Measurements from ENCODE around the gene SIT1. TPM values are rescaled to one million over a fixed set of nuclear protein-coding genes. Genes with fewer than 3 reads are reported as not detected.

The SIT1 gene, protein sequence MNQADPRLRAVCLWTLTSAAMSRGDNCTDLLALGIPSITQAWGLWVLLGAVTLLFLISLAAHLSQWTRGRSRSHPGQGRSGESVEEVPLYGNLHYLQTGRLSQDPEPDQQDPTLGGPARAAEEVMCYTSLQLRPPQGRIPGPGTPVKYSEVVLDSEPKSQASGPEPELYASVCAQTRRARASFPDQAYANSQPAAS
- total RNA-seq, result 0.33 TPM in 1 of 2 replicates, not detected in the other
- long read RNA-seq, result 0 reads

GRCh38 chr9:35650341-35651158 lies at the start of gene SIT1:
TSS of gene SIT1 (minus strand) at chr9:35650931. CDS start at chr9:35650853, 78 bp downstream.
- H3K4me1 Mint-ChIP-seq, result peaks cover 26% of the 10 kb centered on the region
- no peak within 1 kb of the TSS for H3K27ac Mint-ChIP-seq (ENCODE audit: unreplicated experiment)
- no peaks in the 10 kb centered on the region for H3K9me3 Mint-ChIP-seq
- peak within 1 kb of the TSS; percentile 47 for H3K4me3 Mint-ChIP-seq
- peaks cover 7% of the 10 kb centered on the region for H3K27me3 Mint-ChIP-seq (ENCODE audit: low read depth)
- TF ChIP-seq, protein P1, sequence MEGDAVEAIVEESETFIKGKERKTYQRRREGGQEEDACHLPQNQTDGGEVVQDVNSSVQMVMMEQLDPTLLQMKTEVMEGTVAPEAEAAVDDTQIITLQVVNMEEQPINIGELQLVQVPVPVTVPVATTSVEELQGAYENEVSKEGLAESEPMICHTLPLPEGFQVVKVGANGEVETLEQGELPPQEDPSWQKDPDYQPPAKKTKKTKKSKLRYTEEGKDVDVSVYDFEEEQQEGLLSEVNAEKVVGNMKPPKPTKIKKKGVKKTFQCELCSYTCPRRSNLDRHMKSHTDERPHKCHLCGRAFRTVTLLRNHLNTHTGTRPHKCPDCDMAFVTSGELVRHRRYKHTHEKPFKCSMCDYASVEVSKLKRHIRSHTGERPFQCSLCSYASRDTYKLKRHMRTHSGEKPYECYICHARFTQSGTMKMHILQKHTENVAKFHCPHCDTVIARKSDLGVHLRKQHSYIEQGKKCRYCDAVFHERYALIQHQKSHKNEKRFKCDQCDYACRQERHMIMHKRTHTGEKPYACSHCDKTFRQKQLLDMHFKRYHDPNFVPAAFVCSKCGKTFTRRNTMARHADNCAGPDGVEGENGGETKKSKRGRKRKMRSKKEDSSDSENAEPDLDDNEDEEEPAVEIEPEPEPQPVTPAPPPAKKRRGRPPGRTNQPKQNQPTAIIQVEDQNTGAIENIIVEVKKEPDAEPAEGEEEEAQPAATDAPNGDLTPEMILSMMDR (conservative IDR thresholded peaks at IDR 0.05), result no peak
- no peak for DNase-seq (ENCODE audit: low read depth, low spot score)
- no peaks in the 10 kb centered on the region for H3K36me3 Mint-ChIP-seq (ENCODE audit: low read depth)

DNA sequence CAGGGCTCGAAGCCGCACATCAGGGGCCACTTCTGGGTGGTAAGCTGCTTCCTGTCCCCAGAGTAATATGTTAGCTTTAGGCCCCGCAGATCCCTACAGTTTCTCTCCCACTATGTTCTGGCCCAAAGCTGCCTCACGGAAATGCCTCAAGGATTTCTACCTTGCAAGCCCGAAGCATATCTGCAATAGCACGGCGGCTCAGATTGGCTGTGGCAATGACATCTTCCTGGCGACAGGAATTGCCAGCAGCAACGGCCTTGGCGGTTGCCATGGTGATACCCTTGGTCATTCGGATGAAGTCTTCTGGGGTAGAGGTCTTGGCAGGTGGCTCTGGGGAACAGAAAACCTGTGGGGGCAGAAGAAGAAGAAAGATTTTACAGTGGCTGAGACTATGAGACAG lies 49.3 kb upstream of the SIT1 start:
- Mint-ChIP-seq H3K27ac (ENCODE audit: unreplicated experiment) (no peak overlapping the region), H3K27me3 (ENCODE audit: low read depth) (no peaks in the 10 kb centered on the region), H3K4me1 (no peaks in the 10 kb centered on the region), H3K36me3 (ENCODE audit: low read depth) (peaks cover 16% of the 10 kb centered on the region), H3K4me3 (no peak overlapping the region), H3K9me3 (no peaks in the 10 kb centered on the region)
- TF ChIP-seq, protein P1 (conservative IDR thresholded peaks at IDR 0.05), result no peak
- no peak for DNase-seq (ENCODE audit: low read depth, low spot score)

DNA sequence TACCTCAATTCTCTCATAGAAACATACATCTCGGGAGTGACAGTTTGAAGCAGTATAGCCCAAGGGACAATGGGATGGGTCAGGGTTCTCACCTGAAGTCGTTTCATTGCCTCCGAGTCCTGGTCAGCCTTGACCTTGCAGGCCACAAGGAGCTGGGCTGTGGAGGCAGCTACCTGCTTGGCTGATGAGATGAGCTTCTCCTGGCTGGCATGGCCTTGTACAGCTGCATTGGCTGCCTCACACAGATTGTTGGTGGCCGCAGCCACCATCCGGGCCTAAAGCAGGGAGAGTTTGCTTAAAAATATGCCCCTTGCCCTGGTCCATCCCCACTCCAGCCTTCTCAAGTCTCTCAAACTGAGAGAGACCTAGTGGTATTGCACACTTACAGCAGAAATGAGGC lies 47.5 kb upstream of the SIT1 start:
- Mint-ChIP-seq H3K27me3 (ENCODE audit: low read depth) (no peaks in the 10 kb centered on the region), H3K4me3 (no peak overlapping the region), H3K27ac (ENCODE audit: unreplicated experiment) (no peak overlapping the region), H3K4me1 (no peaks in the 10 kb centered on the region), H3K9me3 (no peaks in the 10 kb centered on the region), H3K36me3 (ENCODE audit: low read depth) (peaks cover 9% of the 10 kb centered on the region)
- TF ChIP-seq, protein P1 (conservative IDR thresholded peaks at IDR 0.05), result no peak
- DNase-seq (ENCODE audit: low read depth, low spot score), result no peak

DNA sequence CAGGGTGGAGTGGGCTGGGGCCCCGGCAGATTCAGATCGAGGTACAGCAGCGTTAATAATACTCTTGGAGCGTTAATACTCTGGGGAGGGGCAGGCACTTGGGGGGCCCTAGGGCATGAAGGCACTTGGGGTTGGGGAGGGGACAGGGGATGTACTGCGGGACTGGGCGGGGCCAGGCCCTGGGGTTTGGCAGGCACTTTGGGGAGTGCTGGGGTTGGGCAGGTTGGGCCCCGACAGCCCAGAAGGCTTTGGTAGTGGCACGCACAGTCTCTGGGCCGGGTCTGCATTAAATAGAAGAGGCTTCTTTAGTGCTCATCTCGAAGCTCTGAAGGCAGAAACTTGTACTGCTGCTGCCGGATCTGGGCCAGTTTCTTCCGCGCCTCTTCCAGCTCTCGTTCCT lies 46.8 kb upstream of the SIT1 start:
- Mint-ChIP-seq H3K27ac (ENCODE audit: unreplicated experiment) (no peak overlapping the region), H3K9me3 (no peaks in the 10 kb centered on the region), H3K4me1 (no peaks in the 10 kb centered on the region), H3K27me3 (ENCODE audit: low read depth) (no peaks in the 10 kb centered on the region), H3K36me3 (ENCODE audit: low read depth) (peaks cover 3% of the 10 kb centered on the region), H3K4me3 (no peak overlapping the region)
- no peak for DNase-seq (ENCODE audit: low read depth, low spot score)
- TF ChIP-seq, protein P1 (conservative IDR thresholded peaks at IDR 0.05), result no peak

GRCh38 chr9:35696520-35697215 lies 45.9 kb upstream of the SIT1 start:
- Mint-ChIP-seq H3K4me1 (peaks cover 5% of the 10 kb centered on the region), H3K27ac (ENCODE audit: unreplicated experiment) (no peak overlapping the region)
- peak; percentile 49 for DNase-seq (ENCODE audit: low read depth, low spot score)

More at GRCh38 chr9:35696520-35697215, 45.9 kb upstream of the SIT1 start:
- Mint-ChIP-seq H3K36me3 (ENCODE audit: low read depth) (peaks cover 3% of the 10 kb centered on the region), H3K27me3 (ENCODE audit: low read depth) (no peaks in the 10 kb centered on the region), H3K9me3 (no peaks in the 10 kb centered on the region), H3K4me3 (peak overlapping the region; percentile 56)
- TF ChIP-seq, protein P1 (conservative IDR thresholded peaks at IDR 0.05), result peak; percentile 84
